Measurements from ENCODE around the gene LRG1. TPM values are rescaled to one million over a fixed set of nuclear protein-coding genes. Genes with fewer than 3 reads are reported as not detected.
"Not testable (repeated sequence)": the region's sequence is repeated elsewhere in the genome, so short reads cannot be mapped to it uniquely, and the experiment has no call there.

LRG1 gene
- total and polyA plus RNA-seq, 2 of the 13 experiments (the other 11 are each of a cell fraction or from before 2014, with no cell fraction given), result 12.0 to 39.3 TPM

DNA sequence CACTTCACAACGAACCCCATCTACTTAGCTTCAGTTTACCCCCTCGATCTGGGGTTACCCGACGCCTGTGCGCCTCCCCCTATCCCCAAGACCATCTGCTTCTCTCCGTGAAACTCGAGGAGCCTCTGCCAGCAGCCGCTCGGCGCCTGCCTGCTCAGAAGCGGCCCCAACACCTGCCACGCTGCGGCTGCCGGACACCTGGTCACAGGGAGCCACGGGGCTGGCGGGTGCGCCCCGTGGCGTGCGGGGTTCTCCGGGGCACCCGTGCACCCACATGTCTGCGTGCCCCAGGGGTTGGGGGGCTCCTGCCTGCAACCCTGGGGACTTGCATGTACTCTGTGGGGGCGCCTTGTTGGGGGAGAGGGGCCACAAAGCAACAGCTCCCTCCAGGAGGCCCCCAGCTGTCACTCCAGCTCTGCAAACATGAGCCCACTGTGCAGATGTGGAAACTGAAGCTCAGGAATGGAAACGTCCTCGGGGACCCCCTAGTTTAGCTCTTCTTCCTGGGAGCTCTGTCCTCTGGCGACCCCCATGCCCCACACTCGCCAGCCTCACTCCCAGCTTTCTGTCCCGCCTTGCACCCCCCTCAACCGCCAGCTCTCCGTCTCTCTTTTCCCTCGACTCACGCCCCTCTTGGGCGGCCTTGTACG, 26.7 kb upstream of the LRG1 start:
- peaks cover 48% of the 10 kb centered on the region for H3K79me2 ChIP-seq (ENCODE audit: insufficient read depth, low read length)
- WGBS (ENCODE audit: low lambda C conversion rate), result 98% methylated on average over 28 of the region's 35 CpGs
- TF ChIP-seq HNF4G (IDR thresholded peaks at IDR 0.05; ENCODE audit: borderline replicate concordance, low read depth, low read length), result no peak
- TF ChIP-seq HNF4G (CRISPR knock-in tag; IDR thresholded peaks at IDR 0.05; ENCODE audit: borderline replicate concordance, low read depth), result no peak
- TF ChIP-seq, protein P1, sequence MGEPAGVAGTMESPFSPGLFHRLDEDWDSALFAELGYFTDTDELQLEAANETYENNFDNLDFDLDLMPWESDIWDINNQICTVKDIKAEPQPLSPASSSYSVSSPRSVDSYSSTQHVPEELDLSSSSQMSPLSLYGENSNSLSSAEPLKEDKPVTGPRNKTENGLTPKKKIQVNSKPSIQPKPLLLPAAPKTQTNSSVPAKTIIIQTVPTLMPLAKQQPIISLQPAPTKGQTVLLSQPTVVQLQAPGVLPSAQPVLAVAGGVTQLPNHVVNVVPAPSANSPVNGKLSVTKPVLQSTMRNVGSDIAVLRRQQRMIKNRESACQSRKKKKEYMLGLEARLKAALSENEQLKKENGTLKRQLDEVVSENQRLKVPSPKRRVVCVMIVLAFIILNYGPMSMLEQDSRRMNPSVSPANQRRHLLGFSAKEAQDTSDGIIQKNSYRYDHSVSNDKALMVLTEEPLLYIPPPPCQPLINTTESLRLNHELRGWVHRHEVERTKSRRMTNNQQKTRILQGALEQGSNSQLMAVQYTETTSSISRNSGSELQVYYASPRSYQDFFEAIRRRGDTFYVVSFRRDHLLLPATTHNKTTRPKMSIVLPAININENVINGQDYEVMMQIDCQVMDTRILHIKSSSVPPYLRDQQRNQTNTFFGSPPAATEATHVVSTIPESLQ (CRISPR knock-in tag; conservative IDR thresholded peaks at IDR 0.05), result no peak
- TF ChIP-seq RBFOX2 (IDR thresholded peaks at IDR 0.05; ENCODE audit: low read depth, low read length), result 0 out of 2 replicates have a peak, but pooled peaks have one; percentile 38
- TF ChIP-seq ZNF629 (CRISPR knock-in tag; conservative IDR thresholded peaks at IDR 0.05), result 0 out of 2 replicates have a peak, but pooled peaks have one; percentile 20
- TF ChIP-seq EZH2 (conservative IDR thresholded peaks at IDR 0.05; ENCODE audit: low read depth, low read length), result no peak
- peak; percentile 60 for TF ChIP-seq AGO2 (optimal IDR thresholded peaks at IDR 0.05; ENCODE audit: low read depth, low read length)
- no peak for DNase-seq (ENCODE audit: low spot score)
- no peak overlapping the region for H3K27ac ChIP-seq (ENCODE audit: extremely low read length, insufficient read depth, low read length)
- intact Hi-C loops (cut with micrococcal nuclease; ENCODE audit: unreplicated experiment), result no loop called here
- no peak for ATAC-seq
- ChIA-PET CTCF (ENCODE audit: low intra/inter-chr PET ratio, low total read pairs) (interaction anchor here (2.0 kb wide), 1 partner anchor 70 kb away, joined by 13 read pairs; no protein-coding TSS in a partner anchor), POLR2A (no interaction called here)
- FAIRE-seq, result no peak
- peaks cover 5 to 6% of the 10 kb centered on the region in 2 experiments; a peak in 4 of 5 replicates for H3K36me3 ChIP-seq (replicated peaks in 1 of 2; ENCODE audit: control insufficient read depth in 1 of 2, insufficient read depth in 2 of 2, low read length in 2 of 2)
- no peak overlapping the region for H3K9ac ChIP-seq (ENCODE audit: insufficient read depth, low read depth, low read length)
- no peak overlapping the region for H3K4me3 ChIP-seq (replicated peaks in 1 of 3; ENCODE audit: insufficient read depth in 1 of 3, low read depth in 2 of 3, low read length in 3 of 3)
- BruUV-seq (replicated peaks), result no TSS peak
- no peaks in the 10 kb centered on the region for H3K4me1 ChIP-seq (ENCODE audit: insufficient read depth, low read length)
- H3K27me3 ChIP-seq (ENCODE audit: control insufficient read depth in 1 of 2, insufficient read depth in 2 of 2, low read length in 2 of 2), result no peaks in the 10 kb centered on the region
- H3K4me2 ChIP-seq (ENCODE audit: low read depth, low read length), result no peak overlapping the region
- H2AFZ ChIP-seq (ENCODE audit: low read length), result no peak overlapping the region
- H4K20me1 ChIP-seq (ENCODE audit: insufficient read depth, low read length), result peaks cover 27% of the 10 kb centered on the region
- H3K9me3 ChIP-seq (ENCODE audit: low read length), result no peaks in the 10 kb centered on the region
- in situ Hi-C loops (cut with HindIII; ENCODE audit: extremely low pct_ligation_motif_present, low pct_unique_long_range_greater_than_20kb), result no loop called here

DNA sequence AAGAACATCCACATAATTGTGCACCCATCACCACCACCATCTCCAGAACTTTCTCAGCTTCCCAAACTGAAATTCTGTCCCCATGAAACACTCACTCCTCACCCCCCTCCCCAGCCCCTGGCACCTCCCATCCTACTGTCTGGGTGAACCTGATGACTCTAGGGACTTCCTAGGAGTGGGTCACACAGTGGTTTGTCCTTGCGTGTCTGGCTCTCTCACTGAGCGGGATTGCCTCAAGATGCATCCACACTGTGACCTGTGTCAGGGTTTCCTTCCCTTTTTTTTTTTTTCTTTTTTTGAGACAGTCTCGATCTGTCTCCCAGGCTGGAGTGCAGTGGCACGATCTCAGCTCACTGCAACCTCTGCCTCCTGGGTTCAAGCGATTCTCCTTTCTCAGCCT, 23.7 kb upstream of the LRG1 start:
- H3K4me2 ChIP-seq (ENCODE audit: low read depth, low read length); H3K4me3 ChIP-seq (replicated peaks in 1 of 3; ENCODE audit: insufficient read depth in 1 of 3, low read depth in 2 of 3, low read length in 3 of 3); H3K9ac ChIP-seq (ENCODE audit: insufficient read depth, low read depth, low read length); FAIRE-seq; H3K27me3 ChIP-seq (ENCODE audit: control insufficient read depth in 1 of 2, insufficient read depth in 2 of 2, low read length in 2 of 2); BruUV-seq (replicated peaks); H3K4me1 ChIP-seq (ENCODE audit: insufficient read depth, low read length); H3K27ac ChIP-seq (ENCODE audit: extremely low read length, insufficient read depth, low read length); H3K36me3 ChIP-seq (replicated peaks in 1 of 2; ENCODE audit: control insufficient read depth in 1 of 2, insufficient read depth in 2 of 2, low read length in 2 of 2); in situ Hi-C loops (cut with HindIII; ENCODE audit: extremely low pct_ligation_motif_present, low pct_unique_long_range_greater_than_20kb); POLR2A ChIA-PET; CTCF ChIA-PET (ENCODE audit: low intra/inter-chr PET ratio, low total read pairs); DNase-seq (ENCODE audit: low spot score); H2AFZ ChIP-seq (ENCODE audit: low read length); ATAC-seq; H3K9me3 ChIP-seq (ENCODE audit: low read length); intact Hi-C loops (cut with micrococcal nuclease; ENCODE audit: unreplicated experiment): not testable (repeated sequence)
- WGBS (ENCODE audit: low lambda C conversion rate), result 93% methylated on average over 5 of the region's 5 CpGs
- Histone ChIP-seq H3K79me2 (ENCODE audit: insufficient read depth, low read length) (peaks cover 36% of the 10 kb centered on the region), H4K20me1 (ENCODE audit: insufficient read depth, low read length) (peaks cover 21% of the 10 kb centered on the region)

DNA sequence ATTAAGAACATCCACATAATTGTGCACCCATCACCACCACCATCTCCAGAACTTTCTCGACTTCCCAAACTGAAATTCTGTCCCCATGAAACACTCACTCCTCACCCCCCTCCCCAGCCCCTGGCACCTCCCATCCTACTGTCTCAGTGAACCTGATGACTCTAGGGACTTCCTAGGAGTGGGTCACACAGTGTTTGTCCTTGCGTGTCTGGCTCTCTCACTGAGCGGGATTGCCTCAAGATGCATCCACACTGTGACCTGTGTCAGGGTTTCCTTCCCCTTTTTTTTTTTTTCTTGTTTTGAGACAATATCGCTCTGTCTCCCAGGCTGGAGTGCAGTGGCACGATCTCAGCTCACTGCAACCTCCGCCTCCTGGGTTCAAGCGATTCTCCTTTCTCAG, 22.2 kb upstream of the LRG1 start:
- H3K27me3 ChIP-seq (ENCODE audit: control insufficient read depth in 1 of 2, insufficient read depth in 2 of 2, low read length in 2 of 2); H3K4me3 ChIP-seq (replicated peaks in 1 of 3; ENCODE audit: insufficient read depth in 1 of 3, low read depth in 2 of 3, low read length in 3 of 3); H2AFZ ChIP-seq (ENCODE audit: low read length); H3K4me1 ChIP-seq (ENCODE audit: insufficient read depth, low read length); H3K27ac ChIP-seq (ENCODE audit: extremely low read length, insufficient read depth, low read length); BruUV-seq (replicated peaks); in situ Hi-C loops (cut with HindIII; ENCODE audit: extremely low pct_ligation_motif_present, low pct_unique_long_range_greater_than_20kb); intact Hi-C loops (cut with micrococcal nuclease; ENCODE audit: unreplicated experiment); ATAC-seq; POLR2A ChIA-PET; H3K9me3 ChIP-seq (ENCODE audit: low read length); H3K9ac ChIP-seq (ENCODE audit: insufficient read depth, low read depth, low read length); FAIRE-seq; DNase-seq (ENCODE audit: low spot score); H3K4me2 ChIP-seq (ENCODE audit: low read depth, low read length); CTCF ChIA-PET (ENCODE audit: low intra/inter-chr PET ratio, low total read pairs): not testable (repeated sequence)
- Histone ChIP-seq H3K36me3 (replicated peaks in 1 of 2; ENCODE audit: control insufficient read depth in 1 of 2, insufficient read depth in 2 of 2, low read length in 2 of 2) (peaks cover 2 to 12% of the 10 kb centered on the region in 2 experiments; a peak in 2 of 5 replicates), H3K79me2 (ENCODE audit: insufficient read depth, low read length) (peaks cover 27% of the 10 kb centered on the region), H4K20me1 (ENCODE audit: insufficient read depth, low read length) (peaks cover 10% of the 10 kb centered on the region; the same call in 1 of the 2 replicates)
- 97% methylated on average over 7 of the region's 7 CpGs for WGBS (ENCODE audit: low lambda C conversion rate)
